A549 (cell line): Measurements from ENCODE around the gene HLA-DOB.

Experiments
- BHLHE40 ChIP-seq: IDR thresholded peaks from 2 replicates; pipeline ENCODE4 v1.6.1; 2012; ENCODE audit warnings: low read depth, low read length, inconsistent platforms
- EP300 ChIP-seq, 2 experiments: fragments of >200 bp; sonication (Bioruptor Twin); formaldehyde crosslinking; IDR thresholded peaks; 2 replicates in 1 of 2; 3 replicates in 1 of 2; pipeline ENCODE4 v1.6.1; 2016 to 2017
- HDAC2 ChIP-seq: fragments of 200-600 bp; sonication (generic); IDR thresholded peaks from 2 replicates; pipeline ENCODE4 v1.6.1; 2016
- JUN ChIP-seq, 2 experiments: fragments of >200 bp; sonication (Bioruptor Twin); formaldehyde crosslinking; IDR thresholded peaks; 2 replicates in 1 of 2; 3 replicates in 1 of 2; pipeline ENCODE4 v1.6.1; 2016 to 2017
- KDM5A ChIP-seq: fragments of 200-600 bp; sonication (generic); IDR thresholded peaks from 2 replicates; pipeline ENCODE4 v1.6.1; 2016; ENCODE audit warnings: antibody characterized with exemption, mild to moderate bottlenecking
- MYC ChIP-seq: IDR thresholded peaks from 2 replicates; pipeline ENCODE4 v1.6.1; 2012; ENCODE audit warnings: mild to moderate bottlenecking, inconsistent platforms, low read length, improper control_type of control experiment, borderline replicate concordance
- POLR2A ChIP-seq: IDR thresholded peaks from 2 replicates; pipeline ENCODE4 v1.6.1; 2012; ENCODE audit warnings: mild to moderate bottlenecking, low read length
- RAD21 ChIP-seq, 2 experiments: fragments of >200 bp in 1 of 2; sonication (Bioruptor Twin) in 1 of 2; formaldehyde crosslinking in 1 of 2; IDR thresholded peaks in 1 of 2; conservative IDR thresholded peaks in 1 of 2; 2 replicates in 1 of 2; 3 replicates in 1 of 2; pipeline ENCODE4 v1.6.1; 2012 to 2018; ENCODE audit warnings: inconsistent platforms in 1 of 2
- RCOR1 ChIP-seq: fragments of 150-350 bp; IDR thresholded peaks from 2 replicates; pipeline ENCODE4 v1.6.1; 2014; ENCODE audit warnings: antibody characterized with exemption, low read length, low read depth
- RNF2 ChIP-seq: fragments of 200-600 bp; sonication (generic); IDR thresholded peaks from 2 replicates; pipeline ENCODE4 v1.6.1; 2016; ENCODE audit warnings: low read depth, mild to moderate bottlenecking, antibody characterized with exemption, moderate library complexity, borderline replicate concordance
- TF ChIP-seq, protein P1 (sequence below): fragments of >200 bp; sonication (Bioruptor Twin); formaldehyde crosslinking; IDR thresholded peaks from 3 replicates; pipeline ENCODE4 v1.5.1; 2016

DNA sequence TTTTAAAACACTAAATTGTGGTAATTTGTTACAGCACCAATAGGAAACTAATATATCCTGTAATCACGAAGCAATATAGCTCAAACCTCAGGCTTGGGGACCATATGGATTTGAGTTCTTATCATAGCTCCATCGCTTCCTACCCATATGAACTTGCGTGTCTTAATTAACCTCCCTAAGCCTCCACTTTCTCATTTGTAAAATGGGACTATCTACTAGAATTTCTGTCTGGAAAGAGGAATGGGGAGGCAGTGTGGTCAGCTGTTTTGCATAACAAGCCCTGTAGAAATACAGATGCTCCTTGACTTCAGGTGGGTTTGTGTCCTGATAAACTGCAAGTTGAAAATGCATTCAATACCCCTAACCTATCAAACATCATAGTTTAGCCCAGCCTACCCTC lies 17.1 kb downstream of the HLA-DOB start:
- TF ChIP-seq RCOR1 (no peak), JUN (IDR thresholded peaks at IDR 0.05) (no peak), HDAC2 (no peak), KDM5A (no peak), RNF2 (no peak), BHLHE40 (no peak), EP300 (IDR thresholded peaks at IDR 0.05) (no peak), MYC (no peak), POLR2A (no peak), RAD21 (conservative IDR thresholded peaks at IDR 0.05 in 1 of 2, IDR thresholded peaks at IDR 0.05 in 1 of 2) (no peak)
- TF ChIP-seq, protein P1, sequence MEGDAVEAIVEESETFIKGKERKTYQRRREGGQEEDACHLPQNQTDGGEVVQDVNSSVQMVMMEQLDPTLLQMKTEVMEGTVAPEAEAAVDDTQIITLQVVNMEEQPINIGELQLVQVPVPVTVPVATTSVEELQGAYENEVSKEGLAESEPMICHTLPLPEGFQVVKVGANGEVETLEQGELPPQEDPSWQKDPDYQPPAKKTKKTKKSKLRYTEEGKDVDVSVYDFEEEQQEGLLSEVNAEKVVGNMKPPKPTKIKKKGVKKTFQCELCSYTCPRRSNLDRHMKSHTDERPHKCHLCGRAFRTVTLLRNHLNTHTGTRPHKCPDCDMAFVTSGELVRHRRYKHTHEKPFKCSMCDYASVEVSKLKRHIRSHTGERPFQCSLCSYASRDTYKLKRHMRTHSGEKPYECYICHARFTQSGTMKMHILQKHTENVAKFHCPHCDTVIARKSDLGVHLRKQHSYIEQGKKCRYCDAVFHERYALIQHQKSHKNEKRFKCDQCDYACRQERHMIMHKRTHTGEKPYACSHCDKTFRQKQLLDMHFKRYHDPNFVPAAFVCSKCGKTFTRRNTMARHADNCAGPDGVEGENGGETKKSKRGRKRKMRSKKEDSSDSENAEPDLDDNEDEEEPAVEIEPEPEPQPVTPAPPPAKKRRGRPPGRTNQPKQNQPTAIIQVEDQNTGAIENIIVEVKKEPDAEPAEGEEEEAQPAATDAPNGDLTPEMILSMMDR: no peak
